Naive thymus-derived CD8-positive, alpha-beta T cell (primary cell): ENCODE measurements around the gene VAMP1. TPM values are rescaled to one million over a fixed set of nuclear protein-coding genes. Genes with fewer than 3 reads are reported as not detected.

ENCODE experiments used
- ATAC-seq, 2 donors: fragments of 150-1000 bp; cut with Tn5 transposase in 1 of 2; sonication (Bioruptor Pico), chemical (Tn5 transposase) in 1 of 2; 1 replicate in 1 of 2; 2 replicates in 1 of 2; pipeline ENCODE4 v1.10.0; 2021; ENCODE audit warnings: mild to moderate bottlenecking in 2 of 2, moderate library complexity in 2 of 2
- POLR2A ChIA-PET: fragments of 350-600 bp; sonication (Branson Sonifier 250); formaldehyde crosslinking; loops from one replicate; lab custom pipeline; 2021; ENCODE audit warnings: antibody characterized with exemption; lab: Charles Lee
- DNase-seq, 10 donors: peaks; one replicate each; pipeline versions ENCODE4 v3.0.0 to v3.0.0-alpha.2; 2020 to 2022
- H3K27ac Mint-ChIP-seq, 10 donors: one replicate each; pipeline ENCODE4 v1.8.0; 2020 to 2022; ENCODE audit warnings: mild to moderate bottlenecking in 10 of 10, mixed read lengths in 10 of 10, moderate library complexity in 4 of 10, inconsistent platforms in 1 of 10
- H3K27me3 Mint-ChIP-seq, 5 donors: one replicate each; pipeline ENCODE4 v1.8.0; 2021 to 2022; ENCODE audit warnings: mixed read lengths in 5 of 5
- H3K36me3 Mint-ChIP-seq, 3 donors: one replicate each; pipeline ENCODE4 v1.8.0; 2020 to 2022; ENCODE audit warnings: mixed read lengths in 3 of 3, mild to moderate bottlenecking in 2 of 3, inconsistent platforms in 1 of 3
- H3K4me1 Mint-ChIP-seq, 4 donors: one replicate each; pipeline ENCODE4 v1.8.0; 2021 to 2022; ENCODE audit warnings: mixed read lengths in 4 of 4
- H3K4me3 Mint-ChIP-seq, 10 donors: one replicate each; pipeline ENCODE4 v1.8.0; 2020 to 2022; ENCODE audit warnings: mild to moderate bottlenecking in 10 of 10, mixed read lengths in 10 of 10, moderate library complexity in 6 of 10, inconsistent platforms in 1 of 10
- H3K9me3 Mint-ChIP-seq, 9 donors: one replicate each; pipeline ENCODE4 v1.8.0; 2020 to 2022; ENCODE audit warnings: mixed read lengths in 9 of 9, mild to moderate bottlenecking in 3 of 9, inconsistent platforms in 1 of 9, moderate library complexity in 1 of 9
- polyA plus RNA-seq, 3 donors: library from polyadenylated mRNA; unstranded; fragments of 300-500 nt; fragmentation: Illumina TruSeq; gene quantifications; one replicate each; pipeline ENCODE4 v1.2.3, GENCODE V29; 2021
- total RNA-seq, 8 experiments: library from RNA in 2 of 8; stranded (reverse) in 2 of 8; gene quantifications; one replicate each; pipeline ENCODE4 v1.2.3 and lab custom pipeline; 2021 to 2026

The VAMP1 gene
- total and polyA plus RNA-seq, 5 experiments from 2014 or later = 9.7 to 92.6 (median 13.6) TPM

DNA sequence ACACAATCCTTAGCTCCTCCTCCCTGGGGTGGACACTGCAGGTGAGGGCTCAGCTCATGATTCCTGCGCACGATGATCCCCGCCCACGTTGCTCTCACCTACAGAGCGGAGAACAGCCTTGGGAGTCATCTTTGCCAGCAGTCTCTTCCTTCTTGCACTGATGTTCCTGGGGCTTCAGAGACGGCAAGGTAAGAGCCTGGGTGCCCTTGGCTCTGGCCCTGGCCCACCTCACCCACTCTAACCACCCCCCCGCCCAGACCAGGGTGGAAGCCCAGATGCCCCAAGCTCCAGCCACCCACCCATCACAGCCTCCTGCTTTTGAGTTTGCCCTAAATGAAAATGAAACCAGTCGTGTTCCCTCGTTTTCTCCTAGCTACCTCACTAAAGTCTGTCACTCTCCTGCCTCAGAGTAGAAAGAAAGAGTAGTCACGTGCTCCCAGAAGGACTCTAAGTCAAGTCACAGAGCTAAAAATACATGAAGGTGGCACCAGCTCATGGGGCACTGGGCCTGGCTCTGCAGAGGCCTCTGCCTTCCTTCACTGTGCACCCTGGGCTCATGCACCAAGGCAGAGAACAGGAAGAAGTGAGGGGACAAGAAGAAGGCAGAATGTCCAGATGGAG, 9.6 kb downstream of the VAMP1 start:
- no peaks in the 10 kb centered on the region for H3K27me3 Mint-ChIP-seq

DNA sequence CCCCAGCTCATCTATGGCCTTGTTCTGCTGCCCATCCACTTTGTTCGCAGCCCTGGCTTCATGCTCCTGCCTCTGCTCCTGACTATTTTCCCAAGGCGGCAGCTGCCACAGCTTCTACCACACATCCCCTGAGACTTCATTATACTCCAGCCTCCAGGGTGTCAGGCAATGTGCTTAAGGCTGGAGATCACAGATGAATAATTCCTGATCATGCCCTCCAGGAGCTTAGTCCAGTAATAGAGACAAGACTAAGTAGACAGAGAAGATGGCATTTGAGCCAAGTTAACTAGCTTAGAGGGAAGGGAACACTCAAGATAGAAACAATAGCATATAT, 11.5 kb downstream of the VAMP1 start:
- Mint-ChIP-seq H3K9me3 (no peaks in the 10 kb centered on the region), H3K27ac (peak overlapping the region; percentile 85 to 96 (median 94)), H3K4me3 (peak overlapping the region; percentile 13 to 63 (median 42)), H3K4me1 (peaks cover 54 to 92% (median 82%) of the 10 kb centered on the region in 4 donors), H3K27me3 (no peaks in the 10 kb centered on the region), H3K36me3 (peaks cover 18 to 91% (median 48%) of the 10 kb centered on the region in 3 donors)
- DNase-seq (no peak), ATAC-seq (no peak)
- POLR2A ChIA-PET = interaction anchor here (0.7 to 25.3 kb wide), 7 partner anchors 12 to 172 kb away, joined by 3 to 1074 read pairs (median 4); partner anchors contain the start of genes CD27, MRPL51, TAPBPL and VAMP1

More for the DNA sequence above, 9.6 kb downstream of the VAMP1 start:
- ATAC-seq (peak; percentile 3 to 24), DNase-seq (peak in 5 of 10 donors; percentile 12 to 57 (median 51))
- Mint-ChIP-seq H3K27ac (peak overlapping the region; percentile 94 to 100 (median 98)), H3K36me3 (peaks cover 15 to 87% (median 51%) of the 10 kb centered on the region in 3 donors), H3K4me1 (peaks cover 62 to 94% (median 86%) of the 10 kb centered on the region in 4 donors), H3K4me3 (peak overlapping the region; percentile 67 to 89 (median 81)), H3K9me3 (no peaks in the 10 kb centered on the region)
- POLR2A ChIA-PET = interaction anchor here (0.9 to 25.3 kb wide), 10 partner anchors 10 to 392 kb away, joined by 3 to 1074 read pairs (median 40); partner anchors contain the start of genes CD27, GAPDH, MRPL51 and TAPBPL

DNA sequence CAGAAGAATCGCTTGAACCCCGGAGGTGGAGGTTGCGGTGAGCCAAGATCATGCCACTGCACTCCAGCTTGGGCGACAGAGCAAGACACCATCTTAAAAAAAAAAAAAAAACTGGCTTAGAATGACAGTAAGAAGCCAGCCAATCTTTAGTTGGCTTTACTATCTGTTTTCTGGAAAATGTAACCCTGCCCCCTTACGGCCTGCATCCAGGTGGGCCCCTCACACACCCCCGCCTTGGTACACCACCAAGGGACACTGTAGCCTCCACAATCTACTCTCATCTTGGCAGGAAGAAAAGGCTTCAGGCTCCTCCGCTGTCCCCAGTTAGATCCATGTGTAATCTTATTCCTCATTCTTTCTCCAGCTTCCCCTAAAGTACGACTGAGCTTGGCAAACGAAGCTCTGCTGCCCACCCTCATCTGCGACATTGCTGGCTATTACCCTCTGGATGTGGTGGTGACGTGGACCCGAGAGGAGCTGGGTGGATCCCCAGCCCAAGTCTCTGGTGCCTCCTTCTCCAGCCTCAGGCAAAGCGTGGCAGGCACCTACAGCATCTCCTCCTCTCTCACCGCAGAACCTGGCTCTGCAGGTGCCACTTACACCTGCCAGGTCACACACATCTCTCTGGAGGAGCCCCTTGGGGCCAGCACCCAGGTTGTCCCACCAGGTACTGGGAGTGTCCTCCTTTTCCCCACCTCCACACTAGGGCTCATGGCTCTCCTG, 12.0 kb downstream of the VAMP1 start:
- Mint-ChIP-seq H3K36me3 (peaks cover 18 to 92% (median 47%) of the 10 kb centered on the region in 3 donors), H3K4me1 (peaks cover 52 to 92% (median 81%) of the 10 kb centered on the region in 4 donors), H3K27ac (peak overlapping the region; percentile 85 to 96 (median 94)), H3K27me3 (no peaks in the 10 kb centered on the region), H3K4me3 (peak overlapping the region in 9 of 10 donors; percentile 3 to 63 (median 42)), H3K9me3 (no peaks in the 10 kb centered on the region)
- POLR2A ChIA-PET = interaction anchor here (0.7 to 25.3 kb wide), 7 partner anchors 12 to 114 kb away, joined by 3 to 1074 read pairs (median 4); partner anchors contain the start of genes CD27, MRPL51, TAPBPL and VAMP1
- ATAC-seq (no peak), DNase-seq (no peak)

DNA sequence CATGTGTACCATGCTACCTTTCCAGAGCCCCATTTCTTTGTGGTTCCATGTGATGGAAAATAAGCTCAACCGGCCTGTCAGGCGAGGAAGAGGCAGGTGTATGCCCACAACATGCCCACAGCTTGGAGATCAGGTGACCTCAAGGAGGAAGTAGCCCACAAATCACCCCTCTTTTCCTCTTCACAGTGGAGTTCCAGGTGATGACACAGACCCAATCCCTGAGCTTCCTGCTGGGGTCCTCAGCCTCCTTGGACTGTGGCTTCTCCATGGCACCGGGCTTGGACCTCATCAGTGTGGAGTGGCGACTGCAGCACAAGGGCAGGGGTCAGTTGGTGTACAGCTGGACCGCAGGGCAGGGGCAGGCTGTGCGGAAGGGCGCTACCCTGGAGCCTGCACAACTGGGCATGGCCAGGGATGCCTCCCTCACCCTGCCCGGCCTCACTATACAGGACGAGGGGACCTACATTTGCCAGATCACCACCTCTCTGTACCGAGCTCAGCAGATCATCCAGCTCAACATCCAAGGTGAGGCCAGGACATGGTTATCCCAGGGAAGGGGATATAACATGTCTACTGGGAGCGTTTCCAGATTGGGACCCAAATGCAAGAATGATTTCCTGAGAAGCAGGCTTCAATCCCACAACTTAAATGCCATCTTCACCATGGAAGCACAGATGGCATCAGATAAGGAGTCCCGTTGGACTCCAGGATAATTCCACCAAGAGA, 13.1 kb downstream of the VAMP1 start:
- Mint-ChIP-seq H3K4me3 (peak overlapping the region in 6 of 10 donors; percentile 22 to 42 (median 35)), H3K27me3 (no peaks in the 10 kb centered on the region), H3K4me1 (peaks cover 47 to 90% (median 81%) of the 10 kb centered on the region in 4 donors), H3K27ac (peak overlapping the region; percentile 83 to 95 (median 86)), H3K9me3 (no peaks in the 10 kb centered on the region), H3K36me3 (peaks cover 18 to 89% (median 45%) of the 10 kb centered on the region in 3 donors)
- no peak for DNase-seq
- POLR2A ChIA-PET = interaction anchor here (0.9 to 25.3 kb wide), 7 partner anchors 8 to 131 kb away, joined by 3 to 1074 read pairs (median 5); partner anchors contain the start of genes CD27, TAPBPL and VAMP1
- ATAC-seq = no peak

DNA sequence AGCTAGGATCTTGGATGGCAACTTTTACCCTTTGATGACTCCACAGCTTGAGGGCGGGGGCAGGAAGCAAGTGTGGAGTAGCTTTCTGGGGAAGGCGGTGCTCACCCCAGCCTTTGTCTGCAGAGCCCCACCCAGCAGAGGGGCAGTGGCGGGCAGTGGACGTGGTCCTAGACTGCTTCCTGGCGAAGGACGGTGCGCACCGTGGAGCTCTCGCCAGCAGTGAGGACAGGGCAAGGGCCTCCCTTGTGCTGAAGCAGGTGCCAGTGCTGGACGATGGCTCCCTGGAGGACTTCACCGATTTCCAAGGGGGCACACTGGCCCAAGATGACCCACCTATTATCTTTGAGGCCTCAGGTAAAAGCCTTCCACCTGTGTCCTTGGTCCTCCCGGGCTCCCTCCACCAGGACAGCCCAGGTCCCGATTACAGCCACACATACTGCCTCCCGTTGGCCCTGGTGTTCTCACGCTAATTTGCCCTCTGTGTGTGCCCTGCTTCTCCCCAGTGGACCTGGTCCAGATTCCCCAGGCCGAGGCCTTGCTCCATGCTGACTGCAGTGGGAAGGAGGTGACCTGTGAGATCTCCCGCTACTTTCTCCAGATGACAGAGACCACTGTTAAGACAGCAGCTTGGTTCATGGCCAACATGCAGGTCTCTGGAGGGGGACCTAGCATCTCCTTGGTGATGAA, 17.4 kb downstream of the VAMP1 start:
- ATAC-seq (no peak), DNase-seq (peak in 1 of 10 donors; percentile 25)
- peaks cover 43 to 81% (median 73%) of the 10 kb centered on the region in 4 donors for H3K4me1 Mint-ChIP-seq
- H3K4me3 Mint-ChIP-seq = peak overlapping the region; percentile 95 to 100 (median 98)
- POLR2A ChIA-PET = interaction anchor here (0.8 to 25.3 kb wide), 8 partner anchors 1 to 117 kb away, joined by 3 to 1074 read pairs (median 46); partner anchors contain the start of genes CD27, MRPL51, TAPBPL and VAMP1
- peaks cover 6 to 84% (median 36%) of the 10 kb centered on the region in 3 donors for H3K36me3 Mint-ChIP-seq
- peak overlapping the region; percentile 95 to 100 (median 100) for H3K27ac Mint-ChIP-seq
- no peaks in the 10 kb centered on the region for H3K9me3 Mint-ChIP-seq
- H3K27me3 Mint-ChIP-seq = no peaks in the 10 kb centered on the region

DNA sequence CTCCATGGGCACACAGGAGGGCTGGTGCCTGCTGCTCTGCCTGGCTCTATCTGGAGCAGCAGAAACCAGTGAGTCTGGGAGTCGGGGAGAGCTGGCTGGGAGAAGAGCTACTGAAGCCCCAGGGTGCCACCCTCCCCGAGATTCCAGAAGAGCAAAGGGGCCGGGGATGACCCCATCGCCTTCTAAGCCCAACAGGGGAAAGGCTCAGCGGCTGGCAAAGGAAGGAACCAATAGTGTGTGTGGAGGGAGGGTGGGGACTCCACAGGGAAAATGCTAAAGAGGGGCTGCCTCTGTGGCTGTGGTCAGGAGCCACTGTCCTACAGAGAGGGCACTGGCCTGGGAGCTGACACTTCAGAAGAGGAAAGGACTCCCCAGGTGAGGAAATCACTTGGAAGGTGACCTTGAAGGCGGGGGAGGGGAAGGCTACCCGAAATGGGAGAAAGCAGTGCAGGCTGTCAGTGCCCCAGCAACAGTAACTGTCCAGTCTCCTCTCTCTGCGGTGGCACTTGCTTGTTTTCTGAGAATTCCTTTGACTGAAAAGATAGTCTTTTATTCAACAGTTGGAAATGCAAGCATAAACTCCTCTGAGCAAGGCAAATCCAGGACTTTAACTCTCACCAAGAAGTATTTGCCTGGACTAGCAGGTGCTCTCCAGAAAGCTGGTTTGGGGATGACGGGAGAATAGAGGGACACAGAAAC, 18.1 kb downstream of the VAMP1 start:
- H3K36me3 Mint-ChIP-seq = peaks cover 6 to 84% (median 37%) of the 10 kb centered on the region in 3 donors
- H3K27me3 Mint-ChIP-seq = no peaks in the 10 kb centered on the region
- peak in 1 of 10 donors; percentile 21 for DNase-seq
- no peaks in the 10 kb centered on the region for H3K9me3 Mint-ChIP-seq
- peak overlapping the region; percentile 95 to 100 (median 100) for H3K27ac Mint-ChIP-seq
- POLR2A ChIA-PET = interaction anchor here (0.8 to 25.3 kb wide), 14 partner anchors 2 to 120 kb away, joined by 3 to 1074 read pairs (median 8); partner anchors contain the start of genes CD27, GAPDH, MRPL51 and TAPBPL
- H3K4me3 Mint-ChIP-seq = peak overlapping the region; percentile 95 to 100 (median 98)
- H3K4me1 Mint-ChIP-seq = peaks cover 47 to 81% (median 75%) of the 10 kb centered on the region in 4 donors
- ATAC-seq = no peak

DNA sequence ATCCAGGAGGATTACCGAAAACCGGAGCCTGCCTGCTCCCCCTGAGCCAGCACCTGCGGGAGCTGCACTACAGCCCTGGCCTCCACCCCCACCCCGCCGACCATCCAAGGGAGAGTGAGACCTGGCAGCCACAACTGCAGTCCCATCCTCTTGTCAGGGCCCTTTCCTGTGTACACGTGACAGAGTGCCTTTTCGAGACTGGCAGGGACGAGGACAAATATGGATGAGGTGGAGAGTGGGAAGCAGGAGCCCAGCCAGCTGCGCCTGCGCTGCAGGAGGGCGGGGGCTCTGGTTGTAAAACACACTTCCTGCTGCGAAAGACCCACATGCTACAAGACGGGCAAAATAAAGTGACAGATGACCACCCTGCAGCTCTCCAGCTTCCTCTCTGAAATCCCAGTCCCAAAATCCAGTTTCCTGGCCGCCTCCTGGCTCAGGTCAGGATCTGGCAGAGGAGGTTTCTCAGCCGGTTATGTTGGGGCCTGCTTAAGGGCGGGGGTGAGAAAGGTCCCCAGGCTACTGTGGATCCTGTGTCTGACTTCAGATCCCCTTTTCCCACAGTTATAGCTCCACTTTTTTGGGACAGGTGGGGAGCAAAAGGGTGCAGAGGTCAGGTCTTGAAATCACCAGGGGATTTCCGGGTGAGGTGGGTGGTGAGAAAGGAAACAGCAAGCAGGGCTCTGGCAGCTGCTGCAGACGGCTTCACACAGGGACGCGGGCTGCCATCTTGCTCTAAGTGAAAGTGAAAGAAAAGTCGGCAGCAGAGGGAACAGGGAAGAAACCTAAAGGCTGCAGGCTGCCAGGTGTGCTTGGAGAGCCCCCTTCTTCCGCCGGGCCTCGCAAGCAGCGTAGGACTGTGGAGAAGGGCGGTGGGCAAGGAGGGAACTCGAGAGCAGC, 18.9 kb downstream of the VAMP1 start, which contains the start of gene TAPBPL:
Gene TAPBPL, plus strand, starts transcription at position 695 of the 897 bp plus-strand sequence. CDS start 207 bp downstream, outside the sequence.
- peak within 1 kb of the TSS; percentile 95 to 100 (median 98) for H3K4me3 Mint-ChIP-seq
- H3K9me3 Mint-ChIP-seq = no peaks in the 10 kb centered on the region
- no peaks in the 10 kb centered on the region for H3K27me3 Mint-ChIP-seq
- POLR2A ChIA-PET = interaction anchor here (0.5 to 25.3 kb wide), 15 partner anchors 3 to 125 kb away, joined by 3 to 1074 read pairs (median 6); partner anchors contain the start of genes CD27, GAPDH, MRPL51 and TAPBPL
- DNase-seq (peak; percentile 65 to 90 (median 83)), ATAC-seq (peak; percentile 86 to 95)
- peak within 1 kb of the TSS; percentile 95 to 100 (median 100) for H3K27ac Mint-ChIP-seq
- H3K36me3 Mint-ChIP-seq = peaks cover 6 to 83% (median 36%) of the 10 kb centered on the region in 3 donors
- H3K4me1 Mint-ChIP-seq = peaks cover 46 to 79% (median 75%) of the 10 kb centered on the region in 4 donors

DNA sequence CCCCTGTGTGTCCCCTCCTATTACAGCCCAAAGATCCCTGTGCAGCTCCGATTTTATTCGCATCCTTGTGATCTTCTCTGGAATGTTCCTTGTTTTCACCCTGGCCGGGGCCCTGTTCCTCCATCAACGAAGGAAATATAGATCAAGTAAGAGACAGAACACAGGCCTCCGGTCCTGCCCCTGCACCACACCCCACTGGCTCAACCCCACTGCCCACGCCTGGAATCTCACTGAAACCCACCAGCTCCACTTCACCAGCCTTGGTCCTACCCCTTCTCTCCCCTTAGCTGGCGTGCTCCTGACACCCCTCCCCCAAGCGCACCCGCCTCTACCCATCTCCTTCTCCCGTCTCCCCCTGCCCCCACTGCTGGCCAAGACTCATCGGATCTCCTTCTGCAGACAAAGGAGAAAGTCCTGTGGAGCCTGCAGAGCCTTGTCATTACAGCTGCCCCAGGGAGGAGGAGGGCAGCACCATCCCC, 19.6 kb downstream of the VAMP1 start:
- no peaks in the 10 kb centered on the region for H3K27me3 Mint-ChIP-seq
- ATAC-seq (no peak), DNase-seq (peak in 1 of 10 donors; percentile 28)
- H3K4me1 Mint-ChIP-seq = peaks cover 44 to 80% (median 74%) of the 10 kb centered on the region in 4 donors
- peak overlapping the region; percentile 95 to 100 (median 98) for H3K4me3 Mint-ChIP-seq
- peak overlapping the region; percentile 95 to 100 (median 100) for H3K27ac Mint-ChIP-seq
- H3K9me3 Mint-ChIP-seq = no peaks in the 10 kb centered on the region
- POLR2A ChIA-PET = interaction anchor here (0.6 to 25.3 kb wide), 12 partner anchors 3 to 124 kb away, joined by 3 to 1074 read pairs (median 10); partner anchors contain the start of genes CD27, GAPDH, MRPL51 and TAPBPL
- H3K36me3 Mint-ChIP-seq = peaks cover 9 to 77% (median 34%) of the 10 kb centered on the region in 3 donors

DNA sequence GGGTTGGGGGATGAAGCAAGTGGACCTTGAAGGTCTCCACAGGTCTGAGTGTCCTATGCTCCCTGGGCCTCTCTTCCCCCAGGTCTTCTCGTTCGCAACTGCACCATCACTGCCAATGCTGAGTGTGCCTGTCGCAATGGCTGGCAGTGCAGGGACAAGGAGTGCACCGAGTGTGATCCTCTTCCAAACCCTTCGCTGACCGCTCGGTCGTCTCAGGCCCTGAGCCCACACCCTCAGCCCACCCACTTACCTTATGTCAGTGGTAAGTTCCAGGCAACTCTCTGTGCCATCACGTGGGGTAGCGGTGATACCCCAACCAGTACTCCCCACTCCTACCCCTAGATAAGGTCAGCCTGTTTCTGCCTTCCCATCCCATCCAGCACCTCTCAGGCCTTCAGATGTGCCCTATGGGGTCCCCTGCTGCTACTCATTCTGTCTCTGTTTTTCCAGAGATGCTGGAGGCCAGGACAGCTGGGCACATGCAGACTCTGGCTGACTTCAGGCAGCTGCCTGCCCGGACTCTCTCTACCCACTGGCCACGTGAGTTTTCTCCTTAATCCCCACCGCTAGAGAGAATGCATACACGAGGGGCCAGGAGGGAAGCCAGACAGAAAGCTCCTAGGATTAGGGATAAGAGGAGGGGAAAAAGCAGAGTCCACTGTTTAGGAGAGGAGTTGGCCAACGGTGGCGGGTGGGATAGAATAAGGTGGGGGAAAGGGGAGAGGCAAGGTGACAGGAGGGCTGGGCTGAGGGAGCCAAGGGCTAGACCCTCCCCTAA, 20.2 kb downstream of the VAMP1 start:
- DNase-seq = no peak
- ATAC-seq = no peak
- Mint-ChIP-seq H3K27ac (peak overlapping the region; percentile 95 to 100 (median 100)), H3K4me1 (peaks cover 46 to 80% (median 73%) of the 10 kb centered on the region in 4 donors), H3K36me3 (peaks cover 14 to 73% (median 37%) of the 10 kb centered on the region in 3 donors), H3K9me3 (no peaks in the 10 kb centered on the region), H3K27me3 (no peaks in the 10 kb centered on the region), H3K4me3 (peak overlapping the region; percentile 95 to 100 (median 98))
- POLR2A ChIA-PET = interaction anchor here (1.1 to 25.3 kb wide), 11 partner anchors 4 to 124 kb away, joined by 3 to 1074 read pairs (median 11); partner anchors contain the start of genes CD27, MRPL51, TAPBPL and VAMP1
